GM12878 (cell line): ENCODE data around the gene INA. TPM values are rescaled to one million over a fixed set of nuclear protein-coding genes. Genes with fewer than 3 reads are reported as not detected.
"Not testable (repeated sequence)": the region's sequence is repeated elsewhere in the genome, so short reads cannot be mapped to it uniquely, and the experiment has no call there.

Source experiments
- ATAC-seq: fragments of 200-7000 bp; cut with Tn5 transposase; 3 replicates; pipeline ENCODE4 v1.9.1; 2020; ENCODE audit warnings: mild to moderate bottlenecking, moderate library complexity
- BruUV-seq: library from RNA; stranded (reverse); fragments of 400-500 nt; replicated peaks from 2 replicates; lab custom pipeline; 2021; lab: Mats Ljungman, UMichigan
- CTCF ChIA-PET: fragments of 300-600 bp; sonication (Branson Sonifier 250); formaldehyde crosslinking; extraction: SDS; loops from one replicate; lab custom pipeline; 2021; ENCODE audit warnings: inconsistent platforms; lab: Yijun Ruan, JAX
- POLR2A ChIA-PET: fragments of 350-600 bp; formaldehyde crosslinking; extraction: SDS; loops from one replicate; lab custom pipeline; 2021; ENCODE audit warnings: inconsistent platforms; lab: Charles Lee
- RAD21 ChIA-PET: fragments of 300-600 bp; sonication (Branson Sonifier 250); formaldehyde crosslinking; loops from one replicate; lab custom pipeline; 2023; ENCODE audit warnings: antibody characterized with exemption; ENCODE audit not compliant: unreplicated experiment; lab: Charles Lee
- SMC1A ChIA-PET: fragments of 300-600 bp; sonication (Branson Sonifier 250); formaldehyde crosslinking; loops from one replicate; lab custom pipeline; 2023; ENCODE audit not compliant: unreplicated experiment, uncharacterized antibody; lab: Charles Lee
- DNase-seq: peaks from one replicate; pipeline ENCODE4 v3.0.0-alpha.2; 2011; ENCODE audit warnings: low read depth, low spot score
- FAIRE-seq: peaks from 3 replicates; lab custom pipeline; 2011; peaks lifted over from hg19 to GRCh38; lab: Jason Lieb, UNC
- H2AFZ ChIP-seq: 2 replicates; pipeline ENCODE4 v1.6.0; 2011; ENCODE audit warnings: low read depth, low read length, control low read depth; ENCODE audit not compliant: control insufficient read depth
- H3K27ac ChIP-seq: 2 replicates; pipeline ENCODE4 v1.5.1; 2011; ENCODE audit warnings: control low read depth; ENCODE audit not compliant: control insufficient read depth, insufficient read depth
- H3K27me3 ChIP-seq, 2 experiments: replicated peaks in 1 of 2; 2 replicates each; pipeline versions ENCODE4 v1.6.0 to v1.6.1; 2011; ENCODE audit warnings: low read length in 1 of 2; ENCODE audit not compliant: control insufficient read depth in 2 of 2, insufficient read depth in 2 of 2
- H3K36me3 ChIP-seq, 2 experiments: 2 replicates each; pipeline ENCODE4 v1.5.1; 2011; ENCODE audit warnings: low read length in 1 of 2; ENCODE audit not compliant: control insufficient read depth in 2 of 2, insufficient read depth in 2 of 2
- H3K4me1 ChIP-seq: 2 replicates; pipeline ENCODE4 v1.6.1; 2011; ENCODE audit warnings: mild to moderate bottlenecking, low read length, moderate library complexity, mixed read lengths; ENCODE audit not compliant: control insufficient read depth, insufficient read depth
- H3K4me2 ChIP-seq: 2 replicates; pipeline ENCODE4 v1.6.0; 2011; ENCODE audit warnings: control low read depth; ENCODE audit not compliant: control insufficient read depth, insufficient read depth
- H3K4me3 ChIP-seq: fragments of 200-600 bp; sonication (generic); 2 replicates; pipeline ENCODE4 v1.5.1; 2016
- H3K79me2 ChIP-seq: 2 replicates; pipeline ENCODE4 v1.6.0; 2011; ENCODE audit warnings: low read length; ENCODE audit not compliant: control insufficient read depth, insufficient read depth
- H3K9ac ChIP-seq: 2 replicates; pipeline ENCODE4 v1.8.0; 2011; ENCODE audit warnings: low read length, control low read depth, mixed read lengths; ENCODE audit not compliant: control insufficient read depth, insufficient read depth
- H3K9me3 ChIP-seq: replicated peaks from 3 replicates; pipeline ENCODE4 v1.5.1; 2011; ENCODE audit warnings: mild to moderate bottlenecking, low read length; ENCODE audit not compliant: control insufficient read depth, insufficient read depth
- H4K20me1 ChIP-seq: 2 replicates; pipeline ENCODE4 v1.6.0; 2011; ENCODE audit not compliant: control insufficient read depth, insufficient read depth
- ZBTB40 ChIP-seq: fragments of 450-650 bp; IDR thresholded peaks from 2 replicates; pipeline ENCODE4 v1.6.1; 2016; ENCODE audit warnings: mild to moderate bottlenecking, moderate library complexity, borderline replicate concordance
- ZSCAN29 ChIP-seq: fragments of 450-650 bp; IDR thresholded peaks from 2 replicates; pipeline ENCODE4 v1.6.1; 2017; ENCODE audit warnings: mild to moderate bottlenecking, moderate library complexity
- WGBS: methylation state at CpG from one replicate; pipeline ENCODE4 v1.1.6; 2016; ENCODE audit warnings: low lambda C conversion rate; ENCODE audit not compliant: insufficient replicate concordance, insufficient coverage; ENCODE audit errors: missing lambda C conversion rate; 5-methylcytosine and 5-hydroxymethylcytosine counted together
- in situ Hi-C: fragments of 300-500 bp; cut with MboI; formaldehyde crosslinking; loops from 9 replicates; pipeline ENCODE4 v1.14.3; 2018; ENCODE audit warnings: mixed read lengths
- intact Hi-C: fragments of 100-400 bp; cut with micrococcal nuclease; formaldehyde crosslinking; loops from one replicate; pipeline ENCODE4 v1.14.2; 2022; ENCODE audit not compliant: unreplicated experiment
- polyA plus RNA-seq, 11 experiments: library from polyadenylated mRNA; depleted of rRNA in 4 of 11; unstranded in 6 of 11; stranded (reverse) in 5 of 11; fragments of >200 nt; fragmentation: Nextera tagmentation in 4 of 11; fragmentation: Illumina TruSeq in 1 of 11; extraction: Ambion mirVana in 4 of 11; extraction: Trizol in 1 of 11; gene quantifications; 1 replicate in 1 of 11; 2 replicates in 10 of 11; pipeline versions ENCODE4 v1.2.1 to v1.2.3, GENCODE V29; 2011 to 2016; ENCODE audit warnings: inconsistent platforms in 2 of 11, missing spikeins in 2 of 11, low read depth in 1 of 11
- total RNA-seq, 4 experiments: library from RNA; depleted of rRNA in 3 of 4; stranded (reverse); fragments of >200 nt in 3 of 4; fragmentation: Illumina TruSeq in 1 of 4; extraction: Trizol in 1 of 4; gene quantifications; 2 replicates each; pipeline versions ENCODE4 v1.2.1 to v1.2.3, GENCODE V29; 2013 to 2021

Gene INA
- total and polyA plus RNA-seq, 10 of the 15 experiments (the other 5 are each of a cell fraction or from before 2014, with no cell fraction given): 0.14 to 0.23 TPM; not detected in 8

GRCh38 chr10:103256613-103257012 is 20.3 kb upstream of the INA start (continued):
- TF ChIP-seq ZBTB40: peak; percentile 57

GRCh38 chr10:103257812-103258211 is 19.1 kb upstream of the INA start:
- ATAC-seq (no peak), FAIRE-seq (no peak), DNase-seq (no peak)
- Histone ChIP-seq H2AFZ (no peak overlapping the region), H3K4me2 (no peak overlapping the region), H4K20me1 (no peaks in the 10 kb centered on the region), H3K27me3 (no peaks in the 10 kb centered on the region), H3K36me3 (no peaks in the 10 kb centered on the region), H3K79me2 (no peaks in the 10 kb centered on the region), H3K9me3 (no peaks in the 10 kb centered on the region; the same call in 1 of the 3 replicates), H3K27ac (no peak overlapping the region), H3K4me1 (no peaks in the 10 kb centered on the region)
- in situ Hi-C loops: no loop called here
- no TSS peak for BruUV-seq
- ChIA-PET RAD21 (no interaction called here), POLR2A (no interaction called here), CTCF (no interaction called here), SMC1A (no interaction called here)
- intact Hi-C loops: no loop called here
- no peak for TF ChIP-seq ZSCAN29
- TF ChIP-seq, all 136 proteins: peak for 0
- Histone ChIP-seq H3K9ac (no peak overlapping the region), H3K4me3 (no peak overlapping the region)

GRCh38 chr10:103258928-103259327 is 18.0 kb upstream of the INA start:
- FAIRE-seq, H3K79me2 ChIP-seq, H3K9me3 ChIP-seq, H3K4me1 ChIP-seq, ATAC-seq, H3K4me3 ChIP-seq, H3K36me3 ChIP-seq, H3K27ac ChIP-seq, BruUV-seq, SMC1A ChIA-PET, intact Hi-C loops, in situ Hi-C loops, H3K9ac ChIP-seq, H3K27me3 ChIP-seq, H3K4me2 ChIP-seq, DNase-seq, RAD21 ChIA-PET, CTCF ChIA-PET, H4K20me1 ChIP-seq, POLR2A ChIA-PET, H2AFZ ChIP-seq: not testable (repeated sequence)
- WGBS: 72% methylated on average over 4 of the region's 4 CpGs
